Mesodermal cell (in vitro differentiated cells): Measurements from ENCODE around the gene VDAC2.

Experiments used
- H3K27ac ChIP-seq: 2 replicates; pipeline ENCODE4 v1.7.0; 2013; ENCODE audit warnings: mild to moderate bottlenecking, low read depth, low read length, moderate library complexity; ENCODE audit not compliant: severe bottlenecking
- H3K36me3 ChIP-seq: 2 replicates; pipeline ENCODE4 v1.7.1; 2013; ENCODE audit warnings: mild to moderate bottlenecking, low read length, moderate library complexity; ENCODE audit not compliant: control insufficient read depth, insufficient read depth
- H3K4me1 ChIP-seq: one replicate; pipeline ENCODE4 v1.7.1; 2013; ENCODE audit warnings: mild to moderate bottlenecking, low read length; ENCODE audit not compliant: insufficient read depth, control insufficient read depth, poor library complexity, severe bottlenecking
- H3K4me3 ChIP-seq: 2 replicates; pipeline ENCODE4 v1.7.0; 2013; ENCODE audit warnings: low read length, control low read depth, mild to moderate bottlenecking; ENCODE audit not compliant: insufficient read depth, poor library complexity, severe bottlenecking; ENCODE audit errors: extremely low read depth
- H3K9me3 ChIP-seq: 2 replicates; pipeline ENCODE4 v1.7.1; 2013; ENCODE audit warnings: mild to moderate bottlenecking, low read length, moderate library complexity; ENCODE audit not compliant: control insufficient read depth
- WGBS, 2 experiments: methylation state at CpG; one replicate each; pipeline ENCODE4 v1.1.5; 2013; ENCODE audit warnings: missing lambda C conversion rate in 2 of 2; ENCODE audit not compliant: insufficient coverage in 2 of 2; 5-methylcytosine and 5-hydroxymethylcytosine counted together

The VDAC2 gene

GRCh38 chr10:75229971-75230370 is 19.4 kb downstream of the VDAC2 start:
- peaks cover 45% of the 10 kb centered on the region for H3K4me1 ChIP-seq
- no peak overlapping the region for H3K4me3 ChIP-seq
- H3K27ac ChIP-seq, result no peak overlapping the region
- no peaks in the 10 kb centered on the region for H3K9me3 ChIP-seq
- H3K36me3 ChIP-seq, result peaks cover 58% of the 10 kb centered on the region
- no CpG with 5 or more reads among the region's 3 CpGs for WGBS, 2 experiments

DNA sequence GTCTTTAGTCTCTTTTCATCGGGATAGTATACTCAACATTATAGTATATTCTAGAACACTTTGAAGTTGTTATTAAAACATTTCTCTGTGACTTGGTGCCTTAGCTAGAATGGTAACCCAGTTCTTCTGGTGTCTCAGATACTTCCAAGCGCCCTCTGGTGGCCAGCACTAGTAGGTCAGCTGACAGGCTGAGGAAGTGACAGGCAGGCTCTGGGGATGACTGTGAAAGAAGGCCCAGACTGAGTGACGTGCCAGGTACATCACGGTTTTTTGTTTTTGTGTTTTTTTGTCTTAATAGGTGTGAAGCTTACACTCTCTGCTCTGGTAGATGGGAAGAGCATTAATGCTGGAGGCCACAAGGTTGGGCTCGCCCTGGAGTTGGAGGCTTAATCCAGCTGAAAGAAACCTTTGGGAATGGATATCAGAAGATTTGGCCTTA is 20.0 kb downstream of the VDAC2 start:
- H3K27ac ChIP-seq, result peak overlapping the region; percentile 30
- no peak overlapping the region for H3K4me3 ChIP-seq
- 0 to 40% methylated on average over 1 to 2 of the region's 5 CpGs for WGBS, 2 experiments
- H3K4me1 ChIP-seq, result peaks cover 40% of the 10 kb centered on the region
- no peaks in the 10 kb centered on the region for H3K9me3 ChIP-seq
- H3K36me3 ChIP-seq, result peaks cover 58% of the 10 kb centered on the region

DNA sequence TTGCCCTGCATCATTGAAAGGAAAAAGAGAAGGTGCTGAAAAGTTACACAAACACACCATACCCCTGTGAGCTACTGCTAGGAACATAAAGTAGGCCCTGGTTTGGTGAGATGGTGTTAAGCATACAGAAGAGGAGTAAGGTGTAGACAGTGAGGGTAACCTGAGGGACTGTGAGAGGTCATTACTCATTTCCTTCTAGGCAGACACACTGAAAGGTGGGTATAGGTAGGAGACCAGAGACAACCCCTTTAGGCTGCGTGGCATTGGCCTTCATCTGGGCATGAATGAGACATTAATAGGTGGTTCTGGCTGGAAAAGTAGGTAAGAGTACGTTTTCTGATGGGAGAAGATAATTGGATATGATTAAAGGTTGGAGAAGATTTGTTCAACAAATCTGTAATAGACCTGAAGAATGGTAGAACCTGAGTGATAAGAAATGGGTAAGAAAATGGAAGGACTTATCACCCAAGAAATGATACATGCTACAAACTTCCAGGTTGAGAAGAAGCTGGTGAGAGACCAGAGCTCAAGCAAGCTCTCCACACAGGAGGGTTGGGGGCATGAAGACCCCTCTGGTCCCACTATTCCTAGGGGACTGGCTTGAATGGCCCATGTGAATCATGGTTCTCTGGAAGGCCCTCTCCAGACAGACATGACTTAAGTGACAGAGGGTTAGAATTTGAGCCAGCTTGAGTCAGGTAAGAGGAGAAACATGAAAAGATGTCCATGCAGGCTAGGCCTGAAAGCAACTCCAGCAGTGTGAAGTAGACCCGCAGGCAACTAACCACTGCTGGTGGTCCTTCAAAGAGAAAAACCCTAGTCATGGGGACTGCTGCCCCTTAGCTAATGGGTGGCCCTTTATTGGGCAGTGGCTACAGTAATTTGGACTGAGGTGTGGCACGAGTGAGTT is 21.3 kb downstream of the VDAC2 start:
- Histone ChIP-seq H3K4me1 (peaks cover 27% of the 10 kb centered on the region), H3K27ac (no peak overlapping the region), H3K9me3 (no peaks in the 10 kb centered on the region), H3K4me3 (no peak overlapping the region), H3K36me3 (peaks cover 47% of the 10 kb centered on the region)
- WGBS, 2 experiments, result 93 to 94% methylated on average over 2 to 3 of the region's 4 CpGs

DNA sequence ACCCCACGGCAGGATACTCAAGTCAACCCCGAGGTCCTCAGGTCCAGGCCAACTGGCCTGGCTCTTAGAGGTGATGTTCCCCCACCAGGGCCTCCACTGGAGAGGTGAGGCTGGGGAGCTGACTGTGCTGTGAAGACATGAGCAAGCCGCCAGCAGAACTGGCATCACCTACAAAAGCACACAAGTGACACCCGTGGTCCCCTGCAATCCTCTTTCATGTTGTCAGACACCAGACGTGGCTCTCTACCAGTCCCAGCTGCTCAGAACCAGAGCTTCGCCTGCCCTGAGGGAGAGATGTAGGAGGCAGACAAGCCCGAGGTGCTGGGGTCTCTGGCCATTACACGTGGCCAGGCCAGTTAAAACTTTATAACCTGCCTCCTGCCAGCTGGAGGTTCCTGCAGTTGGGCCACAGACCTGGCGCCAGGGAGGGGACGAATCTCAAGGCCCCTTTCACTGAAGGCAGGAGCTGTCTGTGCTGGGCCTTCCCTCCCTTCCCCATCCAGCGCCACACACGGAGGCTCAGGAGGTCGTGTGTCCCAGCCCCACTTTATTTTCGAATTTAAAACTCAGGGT is 22.9 kb downstream of the VDAC2 start:
- WGBS, 2 experiments, result 54 to 65% methylated on average over 12 to 14 of the region's 14 CpGs
- H3K27ac ChIP-seq, result peak overlapping the region; percentile 72
- peak overlapping the region; percentile 8 for H3K4me3 ChIP-seq
- H3K36me3 ChIP-seq, result peaks cover 35% of the 10 kb centered on the region
- H3K9me3 ChIP-seq, result no peaks in the 10 kb centered on the region
- H3K4me1 ChIP-seq, result peaks cover 17% of the 10 kb centered on the region

GRCh38 chr10:75234017-75234682 is 23.6 kb downstream of the VDAC2 start:
- peak overlapping the region; percentile 51 for H3K4me3 ChIP-seq
- peaks cover 29% of the 10 kb centered on the region for H3K36me3 ChIP-seq
- H3K27ac ChIP-seq, result peak overlapping the region; percentile 72
- 4 to 9% methylated on average over 31 to 37 of the region's 48 CpGs for WGBS, 2 experiments
- no peaks in the 10 kb centered on the region for H3K9me3 ChIP-seq
- H3K4me1 ChIP-seq, result peaks cover 11% of the 10 kb centered on the region

DNA sequence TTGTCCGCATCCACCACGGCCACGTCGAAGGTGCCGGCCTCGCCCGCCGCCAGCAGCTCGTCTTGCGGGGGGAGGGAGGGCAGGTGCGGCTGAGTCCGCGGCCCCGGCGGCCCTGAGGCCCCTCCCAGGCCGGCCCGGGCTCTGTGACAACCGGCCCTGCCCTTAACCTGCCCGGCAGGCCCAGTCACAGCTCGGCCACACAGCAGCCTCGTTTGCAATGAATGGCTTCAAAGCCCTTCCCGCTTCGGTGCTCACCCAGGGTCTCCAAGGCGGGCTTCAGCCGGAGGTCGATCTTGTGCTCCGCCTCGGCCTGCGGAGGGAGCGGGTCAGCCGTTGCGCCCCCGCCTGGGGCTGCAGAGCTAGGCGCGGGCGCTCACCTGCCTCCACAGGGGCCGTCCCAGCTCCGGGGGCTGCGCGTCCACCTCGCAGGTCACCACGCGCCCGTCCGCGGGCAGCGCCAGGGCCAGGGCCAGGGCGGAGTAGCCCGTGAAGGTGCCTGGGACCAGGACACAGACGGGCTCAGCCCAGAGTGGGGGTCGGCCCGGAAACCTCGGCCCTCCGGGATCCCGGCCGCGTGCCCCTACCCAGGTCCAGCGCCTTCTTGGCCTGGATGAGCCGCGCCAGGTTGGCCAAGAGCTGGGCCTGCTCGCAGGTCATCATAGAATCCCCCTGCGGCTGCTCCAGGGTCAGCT is 24.2 kb downstream of the VDAC2 start:
- H3K27ac ChIP-seq, result no peak overlapping the region
- peak overlapping the region; percentile 51 for H3K4me3 ChIP-seq
- no peaks in the 10 kb centered on the region for H3K9me3 ChIP-seq
- peaks cover 5% of the 10 kb centered on the region for H3K4me1 ChIP-seq
- 1% methylated on average over 46 to 61 of the region's 62 CpGs for WGBS, 2 experiments
- H3K36me3 ChIP-seq, result peaks cover 27% of the 10 kb centered on the region

DNA sequence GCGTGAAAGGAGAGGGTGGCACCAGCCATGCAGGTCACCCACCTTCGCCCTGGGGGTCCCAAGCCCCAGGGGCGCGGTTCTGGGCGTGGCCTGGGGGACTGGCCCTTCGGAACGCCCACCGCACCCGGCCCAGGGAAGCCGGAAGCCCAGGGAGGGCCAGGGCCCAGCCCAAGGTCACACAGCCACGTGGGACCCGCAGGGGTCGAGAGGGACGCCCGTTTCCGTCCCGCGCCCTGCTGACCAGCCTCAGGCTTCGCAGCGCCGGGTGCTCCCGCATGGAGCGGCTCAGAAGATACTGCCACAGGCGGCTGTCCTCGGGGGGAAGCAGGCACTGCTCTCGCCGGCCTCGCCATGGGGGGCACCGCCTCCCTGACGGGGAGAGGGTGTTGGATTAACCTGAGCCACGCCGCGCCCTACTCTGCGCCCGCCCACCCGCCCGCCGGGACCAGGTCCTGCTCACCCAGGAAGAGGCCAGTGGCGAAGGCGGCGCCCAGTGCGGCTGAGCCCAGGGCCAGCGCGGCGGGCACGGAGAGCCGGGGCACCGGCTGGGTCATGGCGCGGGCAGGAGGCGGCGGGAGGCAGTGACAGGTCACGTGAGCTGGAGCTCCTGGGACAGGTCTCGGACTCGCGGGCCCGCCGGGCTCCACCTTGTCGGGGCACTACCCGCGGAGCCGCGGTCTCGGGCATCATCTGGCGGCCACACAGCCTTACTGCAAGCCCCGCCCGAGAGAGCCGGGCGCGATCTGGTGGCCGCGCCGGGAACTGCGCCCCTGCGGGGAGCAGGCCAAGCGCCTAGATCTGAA is 25.0 kb downstream of the VDAC2 start, which contains the start of gene COMTD1:
Gene COMTD1 (minus strand): TSS at position 583 of the 803 bp plus-strand sequence. CDS start 29 bp downstream, at position 554.
- 1% methylated on average over 45 to 68 of the region's 76 CpGs for WGBS, 2 experiments
- H3K4me3 ChIP-seq, result peak within 1 kb of the TSS; percentile 51
- no peaks in the 10 kb centered on the region for H3K4me1 ChIP-seq
- no peak within 1 kb of the TSS for H3K27ac ChIP-seq
- H3K36me3 ChIP-seq, result peaks cover 26% of the 10 kb centered on the region
- H3K9me3 ChIP-seq, result no peaks in the 10 kb centered on the region

DNA sequence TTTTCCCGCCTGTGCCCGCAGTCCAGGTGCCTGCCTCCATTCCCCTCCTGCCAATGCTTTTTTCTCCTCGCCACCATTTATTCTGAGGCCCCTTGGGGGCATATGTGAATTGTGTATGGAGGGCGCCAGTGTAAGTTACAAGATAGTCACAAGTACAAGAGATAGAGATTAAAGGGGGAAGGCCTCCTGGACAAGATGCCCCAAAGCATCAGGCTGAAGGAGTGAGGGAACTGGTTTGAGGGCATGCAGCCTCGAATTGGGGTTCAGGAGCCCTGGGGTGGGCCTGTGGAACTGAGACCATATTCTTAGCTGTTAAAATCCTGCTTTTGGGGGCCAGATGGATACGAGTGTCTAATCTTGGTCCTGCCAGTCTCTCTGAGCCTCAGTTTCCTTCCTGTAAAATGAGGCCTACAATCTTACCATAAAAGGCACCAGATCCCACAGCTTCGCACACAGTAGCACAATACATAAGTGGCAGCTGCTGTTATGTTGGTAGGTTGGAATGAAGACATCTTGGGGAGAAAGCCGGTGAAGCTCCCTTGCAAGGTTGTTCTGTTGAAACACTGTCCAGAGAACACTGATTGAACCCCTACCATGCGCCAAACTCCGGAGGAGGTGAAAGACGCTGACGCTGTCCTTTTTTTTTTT is 25.7 kb downstream of the VDAC2 start:
- H3K36me3 ChIP-seq, result peaks cover 19% of the 10 kb centered on the region
- no peaks in the 10 kb centered on the region for H3K4me1 ChIP-seq
- WGBS, 2 experiments, result 61 to 72% methylated on average over 6 to 10 of the region's 12 CpGs
- no peak overlapping the region for H3K27ac ChIP-seq
- no peaks in the 10 kb centered on the region for H3K9me3 ChIP-seq
- H3K4me3 ChIP-seq, result no peak overlapping the region

- H3K9me3 ChIP-seq, result no peaks in the 10 kb centered on the region
- H3K27ac ChIP-seq, result no peak overlapping the region
- H3K4me3 ChIP-seq, result no peak overlapping the region
- 95% methylated on average over 28 to 31 of the region's 37 CpGs for WGBS, 2 experiments
- no peaks in the 10 kb centered on the region for H3K36me3 ChIP-seq
- no peaks in the 10 kb centered on the region for H3K4me1 ChIP-seq
Measured at GRCh38 chr10:75238182-75239095, 27.8 kb downstream of the VDAC2 start.
